Right renal cortex interstitium (tissue), 3 donors: ENCODE results near the gene PLCD3. TPM values are rescaled to one million over a fixed set of nuclear protein-coding genes. Genes with fewer than 3 reads are reported as not detected.

ENCODE experiments used
- DNase-seq, 3 donors: peaks; one replicate each; pipeline ENCODE4 v3.0.0-alpha.2; 2013; ENCODE audit warnings: low read depth in 3 of 3, low spot score in 2 of 3
- polyA plus RNA-seq, 3 donors: library from polyadenylated mRNA; unstranded; fragments of 120-200 nt; gene quantifications; one replicate each; pipeline ENCODE4 v1.2.1, GENCODE V29; 2013; ENCODE audit not compliant: insufficient read length in 3 of 3

The PLCD3 gene
- polyA plus RNA-seq, 3 donors, result 18.7 to 24.9 (median 23.0) TPM

DNA sequence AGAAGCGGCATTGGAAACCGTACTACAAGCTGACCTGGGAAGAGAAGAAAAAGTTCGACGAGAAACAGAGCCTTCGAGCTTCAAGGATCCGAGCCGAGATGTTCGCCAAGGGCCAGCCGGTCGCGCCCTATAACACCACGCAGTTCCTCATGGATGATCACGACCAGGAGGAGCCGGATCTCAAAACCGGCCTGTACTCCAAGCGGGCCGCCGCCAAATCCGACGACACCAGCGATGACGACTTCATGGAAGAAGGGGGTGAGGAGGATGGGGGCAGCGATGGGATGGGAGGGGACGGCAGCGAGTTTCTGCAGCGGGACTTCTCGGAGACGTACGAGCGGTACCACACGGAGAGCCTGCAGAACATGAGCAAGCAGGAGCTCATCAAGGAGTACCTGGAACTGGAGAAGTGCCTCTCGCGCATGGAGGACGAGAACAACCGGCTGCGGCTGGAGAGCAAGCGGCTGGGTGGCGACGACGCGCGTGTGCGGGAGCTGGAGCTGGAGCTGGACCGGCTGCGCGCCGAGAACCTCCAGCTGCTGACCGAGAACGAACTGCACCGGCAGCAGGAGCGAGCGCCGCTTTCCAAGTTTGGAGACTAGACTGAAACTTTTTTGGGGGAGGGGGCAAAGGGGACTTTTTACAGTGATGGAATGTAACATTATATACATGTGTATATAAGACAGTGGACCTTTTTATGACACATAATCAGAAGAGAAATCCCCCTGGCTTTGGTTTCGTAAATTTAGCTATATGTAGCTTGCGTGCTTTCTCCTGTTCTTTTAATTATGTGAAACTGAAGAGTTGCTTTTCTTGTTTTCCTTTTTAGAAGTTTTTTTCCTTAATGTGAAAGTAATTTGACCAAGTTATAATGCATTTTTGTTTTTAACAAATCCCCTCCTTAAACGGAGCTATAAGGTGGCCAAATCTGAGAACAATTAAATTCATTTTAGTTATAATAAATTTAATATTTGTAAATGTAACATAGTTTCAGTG, 17.7 kb upstream of the PLCD3 start:
- no peak for DNase-seq

DNA sequence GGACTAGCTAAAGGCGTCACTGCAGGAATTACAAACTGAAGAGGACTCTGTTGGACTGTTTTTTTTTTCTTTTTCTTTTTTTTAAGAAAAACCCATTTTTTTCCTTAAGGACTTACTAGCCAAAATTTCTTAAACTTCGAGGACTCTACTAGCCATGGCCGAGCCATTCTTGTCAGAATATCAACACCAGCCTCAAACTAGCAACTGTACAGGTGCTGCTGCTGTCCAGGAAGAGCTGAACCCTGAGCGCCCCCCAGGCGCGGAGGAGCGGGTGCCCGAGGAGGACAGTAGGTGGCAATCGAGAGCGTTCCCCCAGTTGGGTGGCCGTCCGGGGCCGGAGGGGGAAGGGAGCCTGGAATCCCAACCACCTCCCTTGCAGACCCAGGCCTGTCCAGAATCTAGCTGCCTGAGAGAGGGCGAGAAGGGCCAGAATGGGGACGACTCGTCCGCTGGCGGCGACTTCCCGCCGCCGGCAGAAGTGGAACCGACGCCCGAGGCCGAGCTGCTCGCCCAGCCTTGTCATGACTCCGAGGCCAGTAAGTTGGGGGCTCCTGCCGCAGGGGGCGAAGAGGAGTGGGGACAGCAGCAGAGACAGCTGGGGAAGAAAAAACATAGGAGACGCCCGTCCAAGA, 16.8 kb upstream of the PLCD3 start:
- DNase-seq, result peak in 1 of 3 donors; percentile 84

GRCh38 chr17:45148183-45149036, 16.1 kb upstream of the PLCD3 start, which contains the start of gene HEXIM1:
HEXIM1 (plus strand) TSS chr17:45148475; CDS start chr17:45149191, 716 bp downstream.
- DNase-seq, result peak; percentile 99 to 100 (median 100)

DNA sequence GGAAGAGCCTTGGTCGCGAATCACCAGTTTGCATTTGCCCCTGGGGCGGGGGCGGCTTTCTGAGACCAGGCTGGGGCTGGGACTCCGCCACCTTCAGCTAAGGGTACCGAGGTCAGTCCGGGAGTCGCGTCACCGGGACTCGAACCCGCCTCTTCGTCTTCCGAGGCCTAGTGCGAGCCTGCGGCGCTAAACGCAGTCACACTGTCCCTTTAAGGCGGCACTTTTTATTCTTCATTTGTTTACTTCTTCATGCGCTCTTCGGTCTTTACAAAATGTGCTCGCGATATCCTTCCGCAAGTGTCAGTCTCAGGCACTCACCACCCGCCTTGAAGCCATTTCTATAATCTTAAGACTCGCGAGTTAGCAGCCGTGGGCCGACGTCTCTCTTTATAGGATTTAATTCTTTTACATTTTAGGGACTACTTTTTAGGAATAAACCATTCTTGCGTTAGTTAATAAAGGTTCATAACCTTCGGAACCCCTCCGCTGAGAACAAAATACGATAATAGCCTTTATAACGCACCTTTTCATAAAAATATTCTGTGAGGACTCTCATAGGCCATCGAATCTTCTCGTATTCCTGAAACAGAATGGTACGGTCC, 15.4 kb upstream of the PLCD3 start:
- peak in 2 of 3 donors; percentile 89 to 95 for DNase-seq

DNA sequence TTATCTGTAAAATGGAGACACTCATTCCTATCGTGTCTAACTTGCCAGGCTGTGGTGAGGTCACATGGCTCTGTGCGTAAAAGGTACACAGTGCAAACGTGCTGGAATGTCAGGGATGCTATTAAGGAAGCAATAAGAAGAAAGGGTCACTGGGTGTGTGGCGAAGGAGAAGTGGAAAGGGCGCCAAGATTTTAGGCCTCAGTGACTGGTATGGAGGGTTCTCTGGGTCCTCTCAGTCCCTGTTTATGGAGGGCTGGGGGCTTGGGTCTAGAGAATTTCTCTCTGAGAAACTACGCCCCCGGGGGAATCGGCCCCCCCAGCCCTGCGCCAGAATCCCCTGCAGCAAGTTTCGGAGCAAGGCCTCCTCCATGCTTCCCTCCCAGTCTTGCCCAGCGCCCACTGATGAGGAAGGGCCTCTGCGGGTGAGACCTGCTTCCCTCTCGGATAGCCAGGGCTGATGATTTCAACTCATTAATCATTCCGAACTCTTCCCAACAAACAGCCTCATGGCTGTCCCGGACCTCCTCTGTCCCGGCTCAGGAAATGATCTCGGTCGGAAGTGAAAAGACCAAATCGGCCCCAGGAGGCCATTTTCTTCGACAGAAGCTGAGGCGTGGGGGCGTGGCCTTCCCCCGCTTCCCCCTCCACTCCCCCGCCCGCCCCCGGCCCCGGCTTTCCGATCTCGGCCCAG, 14.7 kb upstream of the PLCD3 start:
- no peak for DNase-seq

DNA sequence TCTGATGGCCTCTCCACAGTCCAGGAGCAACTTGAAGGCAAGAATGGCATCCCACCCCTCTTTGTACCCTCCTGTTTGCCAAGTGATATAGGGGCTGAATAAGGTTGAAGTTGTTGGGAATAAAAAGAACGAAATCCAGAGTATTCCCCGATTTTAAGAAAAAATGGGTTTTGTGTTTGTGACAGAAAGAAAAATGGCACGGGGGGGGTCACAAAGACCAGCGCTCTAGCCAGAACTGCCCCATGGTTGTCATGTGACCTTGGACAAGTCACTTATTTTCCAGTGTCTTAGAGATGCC, 14.2 kb upstream of the PLCD3 start:
- no peak for DNase-seq

- DNase-seq, result no peak
Observed at GRCh38 chr17:45146166-45146565, 13.9 kb upstream of the PLCD3 start.

DNA sequence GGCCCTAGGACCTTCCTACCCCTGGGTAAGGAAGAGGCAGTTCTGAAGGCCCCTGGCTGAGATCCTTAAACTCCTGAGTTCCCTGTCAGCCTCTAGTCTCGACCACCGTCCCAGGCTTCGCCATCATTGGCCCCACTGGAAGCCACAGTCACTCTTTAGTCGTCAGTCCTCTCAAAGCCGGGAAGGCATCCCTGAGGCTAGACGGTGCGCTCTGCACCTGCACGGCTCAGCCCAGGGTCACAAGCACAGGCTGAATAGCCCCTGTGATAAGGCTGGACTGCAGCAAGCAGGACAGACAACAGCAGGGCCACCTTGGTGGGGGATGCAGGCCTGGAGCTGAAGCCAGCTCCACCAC, 12.7 kb upstream of the PLCD3 start:
- no peak for DNase-seq

GRCh38 chr17:45144199-45145034, 12.1 kb upstream of the PLCD3 start:
- DNase-seq, result no peak

- DNase-seq, result peak in 1 of 3 donors; percentile 64
Observed at GRCh38 chr17:45143767-45144198, 11.5 kb upstream of the PLCD3 start.

GRCh38 chr17:45143094-45143670, 10.9 kb upstream of the PLCD3 start:
- DNase-seq, result no peak

DNA sequence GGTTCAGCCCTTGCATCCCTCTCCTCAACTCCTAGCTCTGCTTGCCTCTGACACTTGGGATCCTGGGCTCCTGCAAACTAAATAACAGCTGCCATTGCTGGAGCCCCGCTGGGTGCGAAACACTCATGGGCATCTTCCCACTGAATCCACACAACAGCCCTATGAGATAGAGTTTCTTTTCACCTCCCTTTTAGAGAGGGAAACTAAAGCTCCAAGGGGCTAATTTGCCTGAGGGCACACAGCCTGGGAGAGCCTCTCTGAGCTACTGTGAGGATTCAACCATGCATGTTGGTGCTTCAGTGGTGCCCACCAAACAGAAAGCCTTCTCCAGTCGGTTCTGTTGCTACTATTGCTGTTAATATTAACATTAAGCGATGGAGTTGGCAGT, 7.2 kb upstream of the PLCD3 start:
- no peak for DNase-seq

- DNase-seq, result no peak
Observed at GRCh38 chr17:45138911-45139532, 6.7 kb upstream of the PLCD3 start.

DNA sequence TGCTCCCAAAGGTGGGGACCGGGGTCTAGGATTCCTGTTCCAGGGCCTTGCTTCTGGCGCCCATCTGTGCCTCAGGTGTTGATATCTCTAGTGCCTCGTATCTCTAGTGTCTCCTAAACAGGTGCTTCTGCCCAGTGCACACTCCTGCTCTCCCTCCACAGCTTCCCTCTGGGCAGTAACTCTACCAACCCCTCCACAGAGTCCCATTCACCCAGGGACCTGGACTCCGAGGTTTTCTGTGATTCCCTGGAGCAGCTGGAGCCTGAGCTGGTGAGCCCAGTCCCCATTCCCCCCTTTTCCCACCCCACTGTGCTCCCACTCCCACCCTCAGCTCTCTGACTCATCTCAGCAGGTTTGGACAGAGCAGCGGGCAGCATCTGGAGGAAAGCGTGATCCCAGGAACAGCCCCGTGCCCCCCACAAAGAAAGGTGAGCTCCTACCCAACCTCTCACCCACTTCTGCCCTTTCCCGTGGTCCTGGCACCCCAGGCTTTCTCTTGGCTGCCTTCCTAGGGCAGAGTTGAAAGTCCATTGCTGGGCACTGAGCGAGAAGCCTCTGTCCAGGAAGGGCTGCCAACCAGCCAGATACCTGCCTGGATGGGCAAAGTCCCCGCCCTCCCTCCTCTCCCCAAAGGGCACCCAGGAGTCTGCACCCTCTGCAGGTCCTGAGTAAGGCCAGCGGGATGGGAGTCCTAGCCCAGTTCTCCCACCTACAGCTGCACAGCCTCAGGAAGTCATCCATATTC, 5.4 kb upstream of the PLCD3 start:
- no peak for DNase-seq

GRCh38 chr17:45136846-45137560, 4.7 kb upstream of the PLCD3 start:
- no peak for DNase-seq

- DNase-seq, result no peak
Observed at GRCh38 chr17:45135978-45136791, 3.9 kb upstream of the PLCD3 start.
